DMS 273 treated with DMSO at 0.1 percent for 48 hours (cell line): ENCODE data around the gene KIAA1210.

ENCODE experiments used
- DNase-seq: peaks from one replicate; lab custom pipeline; 2025; lab: John Stamatoyannopoulos, UW

KIAA1210 gene

GRCh38 chrX:119090627-119091026, 37.0 kb downstream of the KIAA1210 start:
- DNase-seq: no peak

- no peak for DNase-seq
These were observed 38.0 kb downstream of the KIAA1210 start for GRCh38 chrX:119089619-119090018.

- no peak for DNase-seq
These were observed 40.5 kb downstream of the KIAA1210 start for GRCh38 chrX:119087121-119087520.

- no peak for DNase-seq
These were observed 42.8 kb downstream of the KIAA1210 start for GRCh38 chrX:119084766-119085165.

- no peak for DNase-seq
These were observed 45.3 kb downstream of the KIAA1210 start for GRCh38 chrX:119082278-119082677.

GRCh38 chrX:119075270-119076025, 52.2 kb downstream of the KIAA1210 start:
- DNase-seq: no peak

- no peak for DNase-seq
These were observed 53.7 kb downstream of the KIAA1210 start for GRCh38 chrX:119073911-119074310.

- DNase-seq: no peak
These were observed 54.3 kb downstream of the KIAA1210 start for GRCh38 chrX:119073200-119073905.

- no peak for DNase-seq
These were observed 54.9 kb downstream of the KIAA1210 start, which contains the start of gene CT47C1 for GRCh38 chrX:119072744-119073143. Gene CT47C1, plus strand, starts transcription at chrX:119072993. Its CDS starts 233 bp downstream, at chrX:119073226.

- no peak for DNase-seq
These were observed 56.2 kb downstream of the KIAA1210 start for GRCh38 chrX:119071381-119071780.

GRCh38 chrX:119069762-119070161, 57.9 kb downstream of the KIAA1210 start:
- DNase-seq: no peak

GRCh38 chrX:119069128-119069527, 58.5 kb downstream of the KIAA1210 start:
- DNase-seq: no peak

- DNase-seq: no peak
These were observed 60.4 kb downstream of the KIAA1210 start for GRCh38 chrX:119067023-119067739.

GRCh38 chrX:119063428-119063827, 64.2 kb downstream of the KIAA1210 start:
- DNase-seq: no peak

- no peak for DNase-seq
These were observed 64.8 kb downstream of the KIAA1210 start for GRCh38 chrX:119062750-119063374.

- DNase-seq: no peak
These were observed 71.9 kb downstream of the KIAA1210 start for GRCh38 chrX:119055687-119056086.

- DNase-seq: no peak
These were observed 81.7 kb downstream of the KIAA1210 start for GRCh38 chrX:119045884-119046283.

- DNase-seq: no peak
These were observed 84.6 kb downstream of the KIAA1210 start for GRCh38 chrX:119042996-119043395.

GRCh38 chrX:119042040-119042439, 85.6 kb downstream of the KIAA1210 start:
- DNase-seq: no peak

- no peak for DNase-seq
These were observed 86.4 kb downstream of the KIAA1210 start for GRCh38 chrX:119041175-119041574.

GRCh38 chrX:119040432-119040831, 87.2 kb downstream of the KIAA1210 start:
- DNase-seq: no peak
